ENCODE data around the gene FAM217B.

The FAM217B gene, protein sequence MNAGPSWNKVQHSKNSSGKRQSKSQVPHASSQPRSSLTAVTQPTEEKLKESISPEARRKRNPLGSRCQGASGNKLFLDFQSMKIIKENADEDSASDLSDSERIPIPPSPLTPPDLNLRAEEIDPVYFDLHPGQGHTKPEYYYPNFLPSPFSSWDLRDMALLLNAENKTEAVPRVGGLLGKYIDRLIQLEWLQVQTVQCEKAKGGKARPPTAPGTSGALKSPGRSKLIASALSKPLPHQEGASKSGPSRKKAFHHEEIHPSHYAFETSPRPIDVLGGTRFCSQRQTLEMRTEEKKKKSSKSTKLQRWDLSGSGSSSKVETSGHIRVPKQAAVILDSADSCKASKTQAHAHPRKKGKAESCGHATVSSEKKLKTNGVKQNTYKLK

DNA sequence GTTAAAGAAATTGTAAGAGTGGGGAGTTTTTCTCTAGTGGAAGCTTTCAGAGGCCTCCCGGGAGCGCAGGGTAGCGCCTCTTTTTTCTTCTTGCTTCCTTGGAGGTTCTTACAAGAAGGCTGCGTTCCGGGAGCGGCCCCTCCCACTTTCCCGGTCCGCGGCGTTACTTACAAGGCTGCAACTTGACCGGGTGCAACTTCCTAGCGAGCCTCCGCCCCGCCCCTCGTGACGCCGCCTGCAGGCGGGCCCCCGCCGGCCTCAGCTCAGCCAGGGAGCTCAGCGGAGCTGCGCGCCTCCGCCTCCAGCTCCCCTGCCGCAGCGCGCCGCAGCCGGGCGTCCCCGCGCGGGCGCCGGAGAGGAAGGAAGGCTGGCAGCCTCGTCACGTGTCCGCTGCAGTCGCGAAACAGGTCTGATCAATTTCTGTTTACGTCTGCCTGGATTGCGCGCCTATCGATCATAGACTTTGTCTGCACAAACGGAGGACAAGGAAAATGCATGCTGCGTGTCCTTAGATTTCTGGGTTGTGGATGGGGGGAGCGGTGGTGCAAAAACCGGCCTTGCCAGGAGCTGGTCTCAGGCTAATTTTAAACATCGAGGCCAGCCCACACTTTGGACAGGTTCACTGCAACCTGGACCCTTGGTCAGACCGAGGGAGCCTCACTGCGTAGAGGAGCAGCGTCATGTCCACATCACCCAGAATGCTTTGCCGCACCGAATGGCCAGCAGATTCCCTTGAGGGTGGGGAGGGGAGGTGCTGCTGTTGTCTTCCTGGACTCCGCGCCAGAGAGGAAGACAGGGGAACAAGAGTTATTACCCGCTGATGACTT is at the start of gene FAM217B, which contains the start of gene PPP1R3D:
Gene FAM217B (plus strand): TSS at position 261 of the 827 bp plus-strand sequence. CDS start 3,555 bp downstream, outside the sequence.
Gene PPP1R3D (minus strand): TSS at position 177 of the 827 bp plus-strand sequence. CDS start 374 bp downstream, outside the sequence.
- peak; percentile 84 for DNase-seq (ENCODE audit: low read depth)

- DNase-seq (ENCODE audit: low read depth), result no peak
These were observed 48.6 kb upstream of the FAM217B start for GRCh38 chr20:59891581-59891980.

DNA sequence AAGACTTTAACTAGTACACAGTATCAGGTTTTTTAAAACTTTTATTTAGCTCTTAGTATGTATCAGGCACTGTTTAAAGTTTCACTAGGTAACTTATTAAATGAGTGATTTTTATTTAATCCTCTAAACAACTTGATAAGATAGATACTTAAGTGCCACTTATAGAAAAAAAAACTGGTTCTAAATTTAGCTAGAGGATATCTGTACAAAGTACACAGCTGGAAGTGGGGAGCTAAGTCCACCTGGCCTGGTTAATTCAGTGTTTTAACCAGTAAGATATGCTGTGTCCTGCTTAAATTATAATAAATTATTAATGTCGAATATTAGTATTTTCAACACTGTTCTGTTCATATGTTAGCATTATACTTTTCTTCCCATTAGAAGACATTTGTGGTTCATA is 44.3 kb upstream of the FAM217B start:
- DNase-seq (ENCODE audit: low read depth), result no peak

- DNase-seq (ENCODE audit: low read depth), result no peak
These were observed 37.7 kb upstream of the FAM217B start for GRCh38 chr20:59902470-59902869.

GRCh38 chr20:59903621-59904020 is 36.6 kb upstream of the FAM217B start:
- DNase-seq (ENCODE audit: low read depth), result no peak

DNA sequence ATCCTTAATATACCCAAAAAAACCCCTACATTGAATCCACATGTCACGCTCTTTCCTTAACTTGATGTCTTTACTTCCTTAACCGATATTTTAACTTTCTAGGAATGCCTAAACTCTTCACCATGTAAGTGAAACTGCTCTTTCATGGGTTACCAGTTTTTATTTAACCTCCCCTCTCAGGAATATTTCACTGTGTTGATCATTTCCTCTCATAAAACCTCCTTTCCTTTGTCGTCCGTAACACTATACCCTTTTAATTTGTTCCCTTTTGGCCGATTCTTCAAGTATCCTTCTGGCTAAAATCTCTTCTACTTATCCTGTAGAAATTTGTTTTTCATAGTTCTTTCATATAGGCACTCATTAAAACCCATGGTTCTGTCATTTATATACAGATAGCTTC is 31.3 kb upstream of the FAM217B start:
- no peak for DNase-seq (ENCODE audit: low read depth)

DNA sequence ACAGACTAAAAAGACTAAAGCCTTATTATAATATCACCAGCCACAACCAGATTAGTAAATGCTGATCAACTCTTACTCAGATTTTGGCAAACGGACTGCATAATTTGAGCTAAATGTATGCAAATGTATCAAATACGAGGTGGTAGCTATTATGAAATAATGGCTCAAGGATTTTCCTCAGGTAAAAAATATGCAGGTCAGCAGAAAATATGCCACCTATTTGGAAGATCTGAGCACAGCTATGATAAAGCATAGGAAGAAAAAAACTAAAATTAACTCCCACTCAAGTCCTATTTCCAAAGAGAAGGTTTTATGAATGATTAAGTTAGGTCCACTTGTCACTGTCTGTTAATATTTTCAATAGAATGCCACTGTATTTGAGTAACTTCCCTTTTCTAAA is 29.1 kb upstream of the FAM217B start:
- DNase-seq (ENCODE audit: low read depth), result no peak

- no peak for DNase-seq (ENCODE audit: low read depth)
These were observed 27.6 kb upstream of the FAM217B start for GRCh38 chr20:59912609-59913008.

DNA sequence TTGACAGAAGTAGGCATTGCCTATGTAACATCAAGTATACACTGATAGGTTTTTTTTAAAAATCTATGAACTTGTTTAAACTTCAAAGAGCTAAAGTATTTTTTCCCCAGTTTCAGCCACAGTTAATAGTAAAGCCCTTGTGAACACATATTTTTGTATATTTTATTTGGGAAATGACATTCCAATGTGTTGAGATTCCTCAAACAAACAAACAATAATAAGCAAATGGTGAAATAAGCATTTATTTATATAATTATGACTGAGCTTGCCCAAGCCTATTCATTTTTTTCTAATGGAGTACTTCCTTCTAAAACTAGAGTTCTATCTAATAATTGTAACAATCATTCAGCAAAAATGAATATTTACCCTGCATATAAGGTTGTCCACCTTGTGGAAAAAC is 19.2 kb upstream of the FAM217B start:
- no peak for DNase-seq (ENCODE audit: low read depth)

DNA sequence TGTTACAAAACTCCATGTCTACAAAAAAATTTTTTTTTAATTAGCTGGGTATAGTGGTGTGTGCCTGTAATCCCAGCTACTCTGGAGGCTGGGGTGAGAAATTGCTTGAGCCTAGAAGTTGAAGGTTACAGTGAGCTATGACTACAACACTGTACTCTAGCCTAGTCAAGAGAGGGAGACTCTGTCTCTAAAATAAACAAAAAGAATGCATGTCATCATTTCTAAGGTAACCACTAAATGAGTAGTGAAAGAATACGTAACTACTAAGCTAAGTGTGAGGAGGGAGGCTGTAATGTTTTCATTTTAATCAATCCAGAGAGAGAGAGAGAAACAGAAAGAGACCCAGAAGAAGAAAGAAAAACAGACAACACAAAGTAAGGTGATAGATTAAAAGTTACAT is 16.7 kb upstream of the FAM217B start:
- DNase-seq (ENCODE audit: low read depth), result no peak

DNA sequence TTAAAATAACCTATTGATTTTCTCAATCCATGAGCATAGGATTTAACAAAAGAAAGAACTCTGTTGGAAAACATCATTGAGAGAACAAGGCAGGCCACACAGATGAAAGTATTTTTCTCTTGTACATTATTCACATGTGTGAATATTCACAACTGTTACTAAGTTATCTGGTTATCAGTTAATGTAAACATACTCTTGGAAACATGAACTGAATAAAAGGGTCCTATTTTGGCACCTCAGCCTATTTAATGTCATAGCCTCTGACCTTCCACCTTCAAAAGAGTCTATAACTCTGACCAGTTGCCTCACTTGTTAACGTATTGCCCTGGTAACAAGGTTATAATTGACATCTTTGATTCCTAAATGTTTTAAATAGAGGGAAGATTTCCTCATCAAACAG is 14.8 kb upstream of the FAM217B start:
- DNase-seq (ENCODE audit: low read depth), result no peak

- DNase-seq (ENCODE audit: low read depth), result no peak
These were observed 14.3 kb upstream of the FAM217B start for GRCh38 chr20:59925899-59926298.

GRCh38 chr20:59931511-59932312 is 8.5 kb upstream of the FAM217B start:
- DNase-seq (ENCODE audit: low read depth), result no peak

- DNase-seq (ENCODE audit: low read depth), result no peak
These were observed 7.4 kb upstream of the FAM217B start for GRCh38 chr20:59932616-59933295.

DNA sequence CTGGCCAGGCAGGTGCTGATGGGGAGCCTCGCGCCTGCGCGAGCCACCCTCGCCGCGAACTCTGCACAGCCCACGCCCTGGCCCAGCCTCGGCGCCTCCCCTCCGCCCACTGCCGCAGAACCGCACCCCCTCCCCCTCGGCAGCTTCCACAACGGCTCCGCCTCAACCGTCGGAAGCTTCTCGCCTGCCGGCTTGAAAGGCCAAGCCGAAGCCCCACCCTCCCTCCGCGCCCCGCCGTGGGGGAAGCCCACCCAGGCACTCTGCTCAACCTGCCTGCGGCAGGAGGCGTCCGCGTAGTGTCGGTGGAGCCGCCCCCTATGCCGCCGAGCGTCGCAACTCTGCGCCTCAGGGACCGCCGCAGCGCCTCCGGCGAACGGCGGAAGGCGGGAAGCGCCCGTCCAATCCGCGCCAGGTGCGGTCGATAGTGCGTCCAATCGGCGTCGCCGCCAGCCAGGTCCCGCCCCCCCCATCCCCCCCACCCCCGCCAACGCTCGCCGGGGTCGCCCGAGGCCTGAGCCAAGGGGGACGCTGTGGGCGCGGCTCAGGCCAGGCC is 6.8 kb upstream of the FAM217B start, which contains the start of gene SYCP2:
Gene SYCP2 (minus strand): TSS at position 342 of the 553 bp plus-strand sequence. CDS start 11,224 bp downstream, outside the sequence.
- peak; percentile 48 for DNase-seq (ENCODE audit: low read depth)

- peak; percentile 68 for DNase-seq (ENCODE audit: low read depth)
These were observed 6.2 kb upstream of the FAM217B start for GRCh38 chr20:59933849-59934585.

DNA sequence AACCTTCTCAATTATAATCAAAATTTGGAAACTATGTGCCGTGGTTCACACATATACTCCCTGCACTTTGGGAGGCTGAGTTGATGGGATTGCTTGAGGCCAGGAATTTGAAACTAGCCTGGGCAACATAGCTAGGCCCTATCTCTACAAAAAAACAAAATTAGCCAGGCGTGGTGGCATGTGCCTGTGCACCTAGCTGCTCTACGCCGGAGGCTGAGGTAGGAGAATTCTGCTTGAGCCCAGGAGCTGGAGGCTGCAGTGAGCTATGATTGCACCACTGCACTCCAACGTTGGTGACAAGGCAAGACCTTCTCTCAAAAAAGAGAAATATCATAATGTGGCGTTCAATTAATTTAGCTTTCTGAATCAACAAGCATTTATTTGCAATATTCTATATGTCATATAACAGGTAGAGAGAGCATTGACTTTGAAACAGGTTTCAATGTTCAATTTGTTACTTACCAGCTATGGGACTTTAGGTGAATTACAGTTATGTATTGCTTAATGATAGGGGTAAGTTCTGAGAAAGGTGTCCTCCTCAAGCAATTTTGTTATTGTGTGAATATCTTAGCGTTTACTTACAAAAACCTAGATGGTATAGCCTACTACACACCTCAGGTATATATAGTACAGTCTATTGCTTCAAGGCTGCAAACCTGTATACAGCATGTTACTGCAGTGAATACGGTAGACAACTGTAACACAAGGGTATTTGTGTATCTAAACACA is 4.6 kb upstream of the FAM217B start:
- DNase-seq (ENCODE audit: low read depth), result no peak

DNA sequence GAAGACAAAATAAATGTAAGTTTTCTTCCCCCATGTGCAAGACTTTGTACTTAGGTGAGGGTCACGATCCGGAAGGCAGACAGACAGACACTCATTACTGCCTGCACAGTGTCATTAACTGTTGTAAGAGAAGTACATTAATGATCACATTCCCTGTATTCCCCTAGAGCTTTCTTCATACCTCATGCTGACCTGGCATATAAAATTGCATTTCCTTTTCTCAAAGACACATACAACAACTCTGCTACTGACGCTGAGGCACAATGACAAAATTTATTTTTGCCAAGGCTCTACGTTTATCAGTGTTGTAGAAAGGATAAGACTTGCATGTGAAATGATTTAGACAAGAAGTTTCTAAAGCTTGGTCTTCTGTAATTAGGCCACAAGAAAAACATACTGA is 3.8 kb upstream of the FAM217B start:
- DNase-seq (ENCODE audit: low read depth), result no peak

DNA sequence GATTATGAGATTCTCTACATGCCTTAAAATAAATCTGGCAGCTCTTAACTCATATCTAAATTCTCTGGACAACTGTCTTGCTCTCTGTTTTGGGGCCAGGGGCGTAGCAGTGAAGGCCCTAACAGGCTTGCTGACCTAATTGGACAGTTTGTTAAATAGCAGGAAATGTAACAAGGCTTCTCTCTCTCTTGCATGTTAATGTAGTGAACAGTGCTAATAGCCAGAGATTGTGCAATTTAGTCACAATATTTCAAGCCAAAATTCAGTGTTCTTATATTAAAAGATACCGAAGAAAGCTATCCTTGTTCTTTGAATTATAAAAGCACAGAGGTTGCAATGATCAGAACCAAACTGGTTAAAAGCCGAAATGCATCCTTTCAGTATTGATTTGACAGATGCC is 3.0 kb upstream of the FAM217B start:
- no peak for DNase-seq (ENCODE audit: low read depth)

DNA sequence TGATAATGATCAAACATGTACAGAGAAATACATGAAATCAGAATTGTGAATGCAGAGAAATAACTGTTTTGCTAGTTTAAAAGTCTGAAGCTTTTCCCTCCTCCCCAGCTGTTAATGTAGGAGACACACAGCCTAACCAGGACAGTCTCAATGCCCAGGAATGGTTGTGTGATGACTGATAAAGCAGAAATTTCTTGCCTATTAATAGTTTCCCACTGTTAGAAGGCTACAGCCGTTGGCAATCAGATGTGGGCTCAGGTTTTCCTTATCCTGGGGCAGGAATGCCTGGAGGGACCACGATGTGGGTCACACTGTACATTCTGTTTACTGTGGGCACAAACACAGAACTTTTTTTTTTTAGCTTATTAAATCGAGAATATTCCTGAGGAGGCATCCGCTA is 2.0 kb upstream of the FAM217B start:
- no peak for DNase-seq (ENCODE audit: low read depth)

Measured in stimulated activated CD4-positive, alpha-beta T cell treated with anti-CD3 and anti-CD28 coated beads, Interleukin-2, amount 100 ng/mL, for 4 hours (primary cell).